AG04449 (cell line): ENCODE results near the gene C3orf62.
"Not testable (repeated sequence)": the region's sequence is repeated elsewhere in the genome, so short reads cannot be mapped to it uniquely, and the experiment has no call there.

Source experiments
- CTCF ChIA-PET: fragments of 350-600 bp; formaldehyde crosslinking; extraction: SDS; loops from one replicate; lab custom pipeline; 2021; ENCODE audit warnings: antibody characterized with exemption; lab: Yijun Ruan, JAX
- POLR2A ChIA-PET: fragments of 400-600, 350-600 bp; formaldehyde crosslinking; extraction: SDS; loops from one replicate; lab custom pipeline; 2020; ENCODE audit warnings: antibody characterized with exemption, inconsistent platforms; lab: Yijun Ruan, JAX
- DNase-seq: peaks from one replicate; pipeline ENCODE4 v3.0.0-alpha.2; 2010; ENCODE audit warnings: low read depth, low spot score
- H3K4me3 ChIP-seq: 2 replicates; pipeline ENCODE4 v1.5.1; 2011; ENCODE audit warnings: low read depth, mild to moderate bottlenecking, control low read depth, low read length
- TF ChIP-seq, protein P1 (sequence below): IDR thresholded peaks from one replicate; pipeline ENCODE4 v1.5.1; 2011; ENCODE audit warnings: mild to moderate bottlenecking, moderate library complexity, low read length, control low read depth, inconsistent platforms; ENCODE audit not compliant: insufficient read depth; ENCODE audit errors: missing control alignments

Gene C3orf62

GRCh38 chr3:49222002-49222401 is 55.0 kb downstream of the C3orf62 start:
- DNase-seq, result no peak
- H3K4me3 ChIP-seq, result no peak overlapping the region
- TF ChIP-seq, protein P1, sequence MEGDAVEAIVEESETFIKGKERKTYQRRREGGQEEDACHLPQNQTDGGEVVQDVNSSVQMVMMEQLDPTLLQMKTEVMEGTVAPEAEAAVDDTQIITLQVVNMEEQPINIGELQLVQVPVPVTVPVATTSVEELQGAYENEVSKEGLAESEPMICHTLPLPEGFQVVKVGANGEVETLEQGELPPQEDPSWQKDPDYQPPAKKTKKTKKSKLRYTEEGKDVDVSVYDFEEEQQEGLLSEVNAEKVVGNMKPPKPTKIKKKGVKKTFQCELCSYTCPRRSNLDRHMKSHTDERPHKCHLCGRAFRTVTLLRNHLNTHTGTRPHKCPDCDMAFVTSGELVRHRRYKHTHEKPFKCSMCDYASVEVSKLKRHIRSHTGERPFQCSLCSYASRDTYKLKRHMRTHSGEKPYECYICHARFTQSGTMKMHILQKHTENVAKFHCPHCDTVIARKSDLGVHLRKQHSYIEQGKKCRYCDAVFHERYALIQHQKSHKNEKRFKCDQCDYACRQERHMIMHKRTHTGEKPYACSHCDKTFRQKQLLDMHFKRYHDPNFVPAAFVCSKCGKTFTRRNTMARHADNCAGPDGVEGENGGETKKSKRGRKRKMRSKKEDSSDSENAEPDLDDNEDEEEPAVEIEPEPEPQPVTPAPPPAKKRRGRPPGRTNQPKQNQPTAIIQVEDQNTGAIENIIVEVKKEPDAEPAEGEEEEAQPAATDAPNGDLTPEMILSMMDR, result no peak
- ChIA-PET POLR2A (no interaction called here), CTCF (no interaction called here)

DNA sequence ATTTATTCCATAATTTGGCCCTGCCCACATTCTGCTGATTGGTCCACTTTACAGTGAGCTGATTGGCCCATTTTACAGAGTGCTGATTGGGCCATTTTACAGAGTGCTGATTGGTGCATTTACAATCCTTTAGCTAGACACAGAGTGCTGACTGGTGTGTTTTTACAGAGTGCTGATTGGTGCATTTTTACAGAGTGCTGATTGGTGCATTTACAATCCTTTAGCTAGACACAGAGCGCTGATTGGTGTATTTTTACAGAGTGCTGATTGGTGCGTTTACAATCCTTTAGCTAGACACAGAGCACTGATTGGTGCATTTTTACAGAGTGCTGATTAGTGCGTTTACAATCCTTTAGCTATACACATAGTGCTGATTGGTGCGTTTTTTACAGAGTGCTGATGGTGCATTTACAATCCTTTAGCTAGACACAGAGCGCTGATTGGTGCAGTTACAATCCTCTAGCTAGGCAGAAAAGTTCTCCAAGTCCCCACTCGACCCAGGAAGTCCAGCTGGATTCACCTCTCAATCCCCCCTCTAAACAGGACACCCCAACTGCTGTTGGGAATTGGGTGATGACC is 56.0 kb downstream of the C3orf62 start:
- CTCF ChIA-PET, DNase-seq, H3K4me3 ChIP-seq, POLR2A ChIA-PET: not testable (repeated sequence)

- DNase-seq, result no peak
- CTCF ChIA-PET, result interaction anchor here (1.0 kb wide), 1 partner anchor 15 kb away, joined by 3 read pairs; no protein-coding TSS in a partner anchor
- POLR2A ChIA-PET, result no interaction called here
- TF ChIP-seq, protein P1, result no peak
- no peak overlapping the region for H3K4me3 ChIP-seq
Measured at GRCh38 chr3:49219132-49219531, 57.9 kb downstream of the C3orf62 start.
